Naive B cell (primary cell): Measurements from ENCODE around the gene BCKDHA. TPM values are rescaled to one million over a fixed set of nuclear protein-coding genes. Genes with fewer than 3 reads are reported as not detected.
A peak's percentile ranks its signal among the peaks of the same experiment; 100 is the strongest.
"Not testable (repeated sequence)": the region's sequence is repeated elsewhere in the genome, so short reads cannot be mapped to it uniquely, and the experiment has no call there.

Experiments used
- ATAC-seq, 2 donors: fragments of 150-1000 bp; cut with Tn5 transposase; 2 replicates each; pipeline ENCODE4 v1.10.0; 2021; ENCODE audit warnings: low read depth in 2 of 2, mild to moderate bottlenecking in 2 of 2, moderate library complexity in 2 of 2
- DNase-seq: peaks from one replicate; pipeline ENCODE4 v3.0.0; 2022
- H3K27ac Mint-ChIP-seq, 6 donors: one replicate each; pipeline ENCODE4 v1.8.0; 2020 to 2022; ENCODE audit warnings: mild to moderate bottlenecking in 6 of 6, mixed read lengths in 6 of 6, moderate library complexity in 5 of 6, inconsistent platforms in 2 of 6
- H3K27me3 Mint-ChIP-seq, 3 donors: one replicate each; pipeline ENCODE4 v1.8.0; 2021 to 2022; ENCODE audit warnings: mixed read lengths in 3 of 3, mild to moderate bottlenecking in 1 of 3
- H3K36me3 Mint-ChIP-seq, 2 donors: one replicate each; pipeline ENCODE4 v1.8.0; 2020 to 2022; ENCODE audit warnings: mixed read lengths in 2 of 2, inconsistent platforms in 1 of 2, mild to moderate bottlenecking in 1 of 2
- H3K4me1 Mint-ChIP-seq, 3 donors: one replicate each; pipeline ENCODE4 v1.8.0; 2020 to 2022; ENCODE audit warnings: mixed read lengths in 3 of 3, inconsistent platforms in 1 of 3, mild to moderate bottlenecking in 1 of 3, moderate library complexity in 1 of 3
- H3K4me3 Mint-ChIP-seq, 8 donors: one replicate each; pipeline ENCODE4 v1.8.0; 2020 to 2022; ENCODE audit warnings: mild to moderate bottlenecking in 8 of 8, mixed read lengths in 8 of 8, moderate library complexity in 8 of 8, inconsistent platforms in 2 of 8
- H3K9me3 Mint-ChIP-seq, 7 donors: one replicate each; pipeline ENCODE4 v1.8.0; 2020 to 2022; ENCODE audit warnings: mixed read lengths in 7 of 7, mild to moderate bottlenecking in 5 of 7, inconsistent platforms in 2 of 7, moderate library complexity in 1 of 7
- polyA plus RNA-seq, 6 donors: library from polyadenylated mRNA; unstranded; fragments of 300-500 nt; fragmentation: Illumina TruSeq; gene quantifications; one replicate each; pipeline ENCODE4 v1.2.3, GENCODE V29; 2021; ENCODE audit warnings: low read depth in 6 of 6

Gene BCKDHA
- polyA plus RNA-seq, 6 donors from 2014 or later, result 50.3 to 79.8 (median 68.0) TPM

DNA sequence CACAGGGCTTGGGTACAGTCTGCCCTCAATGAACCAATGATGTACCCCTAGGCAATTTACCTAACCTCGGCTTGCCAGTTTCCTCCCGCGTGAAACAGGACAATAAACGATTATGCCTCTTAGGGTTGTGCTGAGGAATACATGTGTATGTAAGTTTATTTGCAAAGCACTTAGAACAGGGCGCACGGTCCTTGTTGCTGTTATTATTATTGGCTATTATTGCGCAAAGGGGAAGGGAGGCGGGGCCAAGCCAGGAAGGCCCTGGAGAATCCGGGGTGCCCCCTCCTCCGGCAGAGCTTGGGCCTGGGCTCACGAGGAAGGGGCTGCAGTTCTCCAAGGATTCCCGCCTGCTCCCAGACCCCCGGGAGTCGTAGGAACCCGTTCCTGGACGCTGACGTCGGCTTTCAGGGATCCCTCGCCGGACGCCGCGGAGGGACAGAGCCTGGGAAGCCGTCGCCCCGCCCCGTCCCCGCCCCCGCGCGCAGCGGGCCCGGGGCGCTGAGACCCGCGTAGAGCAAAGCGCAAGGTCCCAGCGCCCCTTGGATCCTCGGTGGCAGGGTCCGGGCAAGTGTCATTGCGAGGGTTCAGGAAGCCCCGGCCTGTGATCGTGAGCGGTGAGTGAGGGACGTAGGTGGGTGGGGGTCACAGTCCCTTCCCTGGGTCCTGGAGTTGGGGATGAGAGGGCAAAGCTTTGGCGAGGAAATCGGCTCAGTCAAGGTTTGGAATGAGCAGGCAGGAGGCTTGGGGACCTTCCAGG is 21.2 kb upstream of the BCKDHA start, which contains the start of gene TMEM91:
TMEM91 (plus strand) TSS at position 293 of the 757 bp plus-strand sequence. CDS start 1,777 bp downstream, outside the sequence.
- no peak for DNase-seq

DNA sequence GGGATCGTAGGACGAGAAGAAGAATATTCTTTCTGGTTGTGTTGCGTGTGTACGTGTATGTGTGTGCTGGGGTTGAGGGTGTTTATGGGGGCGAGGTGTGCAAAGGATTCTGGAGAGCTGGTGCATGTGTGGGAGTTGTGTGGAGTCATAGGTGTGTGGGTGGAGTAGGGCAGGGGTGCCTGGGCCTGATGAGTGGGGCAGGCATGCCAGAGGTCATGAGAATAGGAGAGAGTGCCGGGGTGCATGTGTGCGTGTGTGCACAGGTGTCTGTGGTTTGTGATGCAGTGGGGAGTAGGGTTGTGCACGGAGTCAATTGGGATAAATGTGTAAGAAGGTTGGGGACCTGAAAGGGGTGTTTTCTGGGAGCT is 20.6 kb upstream of the BCKDHA start:
- peaks cover 22 to 30% (median 25%) of the 10 kb centered on the region in 3 donors for H3K4me1 Mint-ChIP-seq
- H3K9me3 Mint-ChIP-seq, result no peaks in the 10 kb centered on the region
- no peaks in the 10 kb centered on the region for H3K27me3 Mint-ChIP-seq
- H3K36me3 Mint-ChIP-seq, result no peaks in the 10 kb centered on the region
- DNase-seq (no peak), ATAC-seq (no peak)
- peak overlapping the region; percentile 54 to 93 (median 80) for H3K4me3 Mint-ChIP-seq
- peak overlapping the region in 2 of 6 donors; percentile 29 to 94 for H3K27ac Mint-ChIP-seq

More for the DNA sequence above, 21.2 kb upstream of the BCKDHA start, which contains the start of gene TMEM91:
- no peaks in the 10 kb centered on the region for H3K36me3 Mint-ChIP-seq
- no peaks in the 10 kb centered on the region for H3K27me3 Mint-ChIP-seq
- peaks cover 22 to 31% (median 27%) of the 10 kb centered on the region in 3 donors for H3K4me1 Mint-ChIP-seq
- peak within 1 kb of the TSS; percentile 63 to 93 (median 82) for H3K4me3 Mint-ChIP-seq
- peak in 1 of 2 donors; percentile 37 for ATAC-seq
- peak within 1 kb of the TSS in 5 of 6 donors; percentile 59 to 94 (median 75) for H3K27ac Mint-ChIP-seq
- H3K9me3 Mint-ChIP-seq, result no peaks in the 10 kb centered on the region

DNA sequence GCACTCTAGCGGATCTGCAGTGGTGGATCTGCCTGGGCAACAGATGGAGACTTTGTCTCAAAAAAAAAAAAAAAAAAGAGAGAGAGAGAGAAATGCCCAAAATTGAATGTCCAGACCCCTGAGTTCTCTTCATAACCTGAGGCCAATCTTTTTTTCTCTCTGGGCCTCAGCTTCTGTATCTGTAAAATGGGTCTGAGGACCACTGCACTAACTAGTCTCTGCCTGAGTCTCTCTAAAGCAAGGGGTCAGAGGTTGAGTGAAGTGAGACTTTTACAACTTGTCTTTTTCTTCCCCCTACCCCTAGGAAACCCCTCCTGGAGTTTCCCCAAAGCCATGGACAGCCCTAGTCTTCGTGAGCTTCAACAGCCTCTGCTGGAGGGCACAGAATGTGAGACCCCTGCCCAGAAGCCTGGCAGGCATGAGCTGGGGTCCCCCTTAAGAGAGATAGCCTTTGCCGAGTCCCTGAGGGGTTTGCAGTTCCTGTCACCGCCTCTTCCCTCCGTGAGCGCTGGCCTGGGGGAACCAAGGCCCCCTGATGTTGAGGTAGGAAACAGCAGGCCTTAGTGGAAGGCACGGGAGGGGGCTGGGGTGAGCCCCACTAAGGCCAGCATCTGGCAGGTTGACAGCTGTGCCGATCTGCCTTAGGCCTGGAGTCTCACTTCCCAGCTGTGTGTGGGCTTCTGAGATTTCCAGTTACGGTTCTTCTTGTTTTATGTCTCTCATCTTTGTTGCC is 19.5 kb upstream of the BCKDHA start:
- H3K27me3 Mint-ChIP-seq, result no peaks in the 10 kb centered on the region
- H3K27ac Mint-ChIP-seq, result peak overlapping the region in 5 of 6 donors; percentile 16 to 95 (median 80)
- ATAC-seq, result peak; percentile 86 to 92
- peak; percentile 29 for DNase-seq
- peaks cover 22 to 30% (median 25%) of the 10 kb centered on the region in 3 donors for H3K4me1 Mint-ChIP-seq
- H3K4me3 Mint-ChIP-seq, result peak overlapping the region in 6 of 8 donors; percentile 12 to 73 (median 48)
- no peaks in the 10 kb centered on the region for H3K9me3 Mint-ChIP-seq
- H3K36me3 Mint-ChIP-seq, result no peaks in the 10 kb centered on the region

DNA sequence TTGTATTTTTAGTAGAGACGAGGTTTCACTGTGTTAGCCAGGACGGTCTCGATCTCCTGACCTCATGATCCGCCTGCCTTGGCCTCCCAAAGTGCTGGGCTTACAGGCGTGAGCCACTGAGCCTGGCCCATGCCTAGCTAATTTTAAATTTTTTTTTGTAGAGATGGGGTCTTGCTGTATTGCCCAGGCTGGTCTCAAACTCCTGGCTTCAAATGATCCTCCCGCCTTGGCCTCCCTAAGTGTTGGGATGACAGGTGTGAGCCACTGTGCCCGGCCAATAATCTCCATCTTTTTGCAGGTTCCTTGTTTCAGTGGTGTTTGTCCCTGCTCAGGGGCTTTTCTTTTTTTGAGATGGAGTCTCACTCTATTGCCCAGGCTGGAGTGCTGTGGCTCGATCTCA is 16.1 kb upstream of the BCKDHA start:
- DNase-seq, H3K27ac Mint-ChIP-seq, H3K4me3 Mint-ChIP-seq, H3K27me3 Mint-ChIP-seq, ATAC-seq, H3K9me3 Mint-ChIP-seq, H3K36me3 Mint-ChIP-seq: not testable (repeated sequence)
- H3K4me1 Mint-ChIP-seq, result peaks cover 16 to 25% (median 19%) of the 10 kb centered on the region in 3 donors

DNA sequence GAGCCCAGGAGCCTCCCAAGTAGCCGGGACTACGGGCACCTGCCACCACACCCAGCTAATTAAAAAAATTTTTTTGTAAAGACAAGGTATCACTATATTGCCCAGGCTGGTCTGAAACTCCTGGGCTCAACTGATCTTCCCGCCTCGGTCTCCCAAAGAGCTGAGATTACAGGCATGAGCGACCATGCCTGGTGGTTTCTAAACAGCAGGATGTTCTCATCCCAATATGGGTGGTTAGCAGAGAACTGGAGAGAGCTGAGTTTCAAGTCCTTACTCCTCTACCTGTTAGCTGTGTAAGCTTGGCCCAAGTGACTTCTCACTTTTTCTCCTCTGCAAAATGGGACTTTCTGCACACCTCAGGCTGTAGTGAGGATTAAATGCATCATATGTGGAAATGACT is 13.3 kb upstream of the BCKDHA start:
- Mint-ChIP-seq H3K27ac (no peak overlapping the region), H3K4me1 (peaks cover 0 to 4% (median 0%) of the 10 kb centered on the region in 3 donors), H3K27me3 (no peaks in the 10 kb centered on the region), H3K36me3 (no peaks in the 10 kb centered on the region), H3K4me3 (no peak overlapping the region), H3K9me3 (no peaks in the 10 kb centered on the region)
- ATAC-seq (no peak), DNase-seq (no peak)

DNA sequence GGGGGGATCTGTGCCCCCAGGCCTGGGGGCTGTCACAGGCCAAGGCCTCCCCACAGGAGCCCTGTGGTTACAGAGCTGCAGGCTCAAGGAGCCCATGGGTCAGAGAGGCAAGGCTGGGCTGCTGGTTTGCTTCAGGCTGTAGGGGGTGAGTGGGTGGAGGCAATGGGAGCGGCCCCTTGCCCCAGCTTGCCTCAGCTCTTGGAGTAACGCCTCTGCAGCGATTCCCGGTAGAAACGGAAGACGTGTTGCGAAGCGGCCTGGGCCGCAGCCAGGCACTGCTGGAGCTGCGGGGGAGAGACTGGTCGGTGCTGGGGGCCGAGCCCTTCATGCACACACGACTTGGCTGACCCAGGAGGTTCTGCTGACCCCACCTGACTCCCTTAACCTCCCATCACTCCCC is 11.2 kb upstream of the BCKDHA start:
- ATAC-seq (no peak), DNase-seq (no peak)
- Mint-ChIP-seq H3K4me3 (no peak overlapping the region), H3K4me1 (no peaks in the 10 kb centered on the region), H3K27me3 (no peaks in the 10 kb centered on the region), H3K9me3 (no peaks in the 10 kb centered on the region), H3K36me3 (peaks cover 0 to 7% of the 10 kb centered on the region in 2 donors), H3K27ac (no peak overlapping the region)

DNA sequence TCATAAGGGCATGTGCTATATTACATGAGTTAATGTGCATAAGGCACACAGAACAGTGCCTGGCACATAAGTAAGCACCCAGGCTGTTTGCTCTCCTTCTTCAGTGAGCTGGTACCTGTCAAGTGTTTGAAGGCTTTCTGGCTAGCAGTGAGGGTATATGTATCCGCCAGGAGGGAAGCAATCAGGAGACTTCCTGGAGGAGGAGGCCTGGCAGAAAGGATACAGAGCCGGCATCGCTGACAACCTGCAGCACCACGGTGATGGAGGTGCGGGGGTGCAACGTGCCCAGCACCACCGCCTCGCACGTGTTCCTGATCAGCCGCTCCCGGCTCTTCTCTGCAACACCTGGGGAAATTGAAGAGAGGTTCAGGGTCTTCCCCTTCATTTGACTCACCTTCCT is 6.0 kb upstream of the BCKDHA start:
- no peak for ATAC-seq
- Mint-ChIP-seq H3K4me1 (peaks cover 12 to 19% (median 16%) of the 10 kb centered on the region in 3 donors), H3K4me3 (no peak overlapping the region), H3K27me3 (no peaks in the 10 kb centered on the region), H3K9me3 (no peaks in the 10 kb centered on the region), H3K36me3 (peaks cover 0 to 15% of the 10 kb centered on the region in 2 donors), H3K27ac (no peak overlapping the region)
- DNase-seq, result no peak

DNA sequence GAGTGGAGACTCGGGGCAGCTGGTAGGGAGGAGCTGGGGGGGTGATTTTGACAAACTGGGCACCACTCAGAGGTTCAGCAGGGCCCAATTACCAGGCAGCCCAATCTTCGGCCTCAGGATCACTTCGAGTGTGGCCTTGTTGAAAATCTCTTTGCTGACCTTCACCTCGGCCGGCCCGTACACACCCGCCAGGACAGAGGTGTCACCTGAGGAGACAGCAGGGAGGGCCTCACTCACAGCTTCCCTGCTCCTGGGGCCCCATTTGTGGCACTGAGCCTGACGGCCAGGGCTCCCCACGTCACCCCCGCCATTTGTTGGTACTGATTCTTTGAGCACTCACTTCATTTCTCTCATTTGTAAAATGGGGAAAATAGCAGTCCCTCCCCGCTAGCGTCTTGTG is 4.8 kb upstream of the BCKDHA start:
- H3K4me1 Mint-ChIP-seq, result peaks cover 18 to 29% (median 21%) of the 10 kb centered on the region in 3 donors
- ATAC-seq (no peak), DNase-seq (no peak)
- H3K9me3 Mint-ChIP-seq, result no peaks in the 10 kb centered on the region
- peaks cover 0 to 15% of the 10 kb centered on the region in 2 donors for H3K36me3 Mint-ChIP-seq
- H3K27me3 Mint-ChIP-seq, result no peaks in the 10 kb centered on the region
- H3K27ac Mint-ChIP-seq, result peak overlapping the region in 1 of 6 donors; percentile 92
- H3K4me3 Mint-ChIP-seq, result peak overlapping the region in 1 of 8 donors; percentile 22

DNA sequence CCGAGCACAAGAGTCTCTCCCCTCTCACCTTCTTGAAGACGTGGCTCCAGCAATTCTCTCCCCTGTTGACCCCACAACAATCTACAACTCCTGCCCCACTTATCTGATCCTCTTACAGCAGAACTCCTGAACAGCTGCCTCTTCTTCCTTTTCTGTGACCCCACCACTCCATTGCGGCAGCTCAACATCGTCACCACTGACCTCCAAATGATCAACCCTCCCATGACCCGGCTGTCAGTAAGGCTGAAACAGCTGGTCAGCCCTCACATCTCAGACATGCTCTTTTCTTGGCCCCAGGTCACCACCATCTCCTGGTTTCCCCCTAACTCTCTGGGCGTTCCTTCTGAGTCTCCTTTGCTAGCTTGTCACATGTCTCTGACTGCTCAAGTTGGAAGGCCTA is 2.3 kb upstream of the BCKDHA start:
- H3K27ac Mint-ChIP-seq, result peak overlapping the region; percentile 22 to 82 (median 38)
- peak overlapping the region in 7 of 8 donors; percentile 31 to 100 (median 98) for H3K4me3 Mint-ChIP-seq
- ATAC-seq (no peak), DNase-seq (no peak)
- H3K27me3 Mint-ChIP-seq, result no peaks in the 10 kb centered on the region
- peaks cover 0 to 15% of the 10 kb centered on the region in 2 donors for H3K36me3 Mint-ChIP-seq
- H3K9me3 Mint-ChIP-seq, result no peaks in the 10 kb centered on the region
- peaks cover 38 to 48% (median 42%) of the 10 kb centered on the region in 3 donors for H3K4me1 Mint-ChIP-seq

DNA sequence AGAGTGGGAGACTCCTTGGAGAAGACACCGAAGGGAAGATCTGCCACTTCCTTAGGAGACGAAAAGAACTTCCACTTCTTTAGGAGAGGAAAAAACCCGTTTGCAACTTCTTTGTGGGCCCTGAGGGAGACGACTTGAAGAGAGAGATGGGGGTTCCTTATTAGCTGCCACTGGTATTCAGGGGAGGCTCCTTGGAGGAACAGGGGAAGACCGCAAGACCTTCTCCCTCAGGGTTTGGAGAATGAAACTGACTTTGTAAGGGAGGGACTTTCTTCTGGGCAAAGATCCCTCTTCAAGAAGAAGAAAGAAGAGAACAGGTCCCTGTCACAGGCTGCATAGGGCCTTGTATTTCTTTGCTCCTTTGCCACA is 416 bp downstream of the BCKDHA start:
- Mint-ChIP-seq H3K27ac (peak overlapping the region; percentile 99 to 100 (median 100)), H3K36me3 (peaks cover 0 to 4% of the 10 kb centered on the region in 2 donors), H3K4me1 (peaks cover 42 to 57% (median 43%) of the 10 kb centered on the region in 3 donors), H3K4me3 (peak overlapping the region; percentile 90 to 100 (median 99)), H3K9me3 (no peaks in the 10 kb centered on the region), H3K27me3 (no peaks in the 10 kb centered on the region)
- DNase-seq (no peak), ATAC-seq (no peak)

DNA sequence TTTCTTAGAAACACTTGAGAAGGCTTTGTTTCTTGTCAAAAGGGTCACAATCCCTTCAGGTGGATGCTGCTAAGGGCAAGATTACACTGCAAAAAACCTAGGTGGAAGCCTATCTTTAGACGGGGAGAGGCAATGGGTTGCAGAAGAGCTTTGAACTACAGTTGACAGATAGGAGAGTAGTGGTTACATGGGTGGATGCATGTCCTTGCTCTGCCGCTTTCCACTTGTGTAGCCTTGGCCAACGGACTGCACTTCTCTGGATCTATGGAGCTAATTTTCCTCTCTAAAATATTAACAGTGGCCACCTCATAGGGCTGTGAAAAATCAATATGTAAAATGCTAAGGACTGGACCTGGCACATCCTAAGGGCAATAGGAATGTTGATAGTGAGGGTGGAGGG is 980 bp downstream of the BCKDHA start:
- peak overlapping the region; percentile 90 to 100 (median 99) for H3K4me3 Mint-ChIP-seq
- H3K4me1 Mint-ChIP-seq, result peaks cover 42 to 57% (median 43%) of the 10 kb centered on the region in 3 donors
- DNase-seq (no peak), ATAC-seq (no peak)
- H3K9me3 Mint-ChIP-seq, result no peaks in the 10 kb centered on the region
- peak overlapping the region in 4 of 6 donors; percentile 41 to 100 (median 78) for H3K27ac Mint-ChIP-seq
- no peaks in the 10 kb centered on the region for H3K27me3 Mint-ChIP-seq
- peaks cover 0 to 4% of the 10 kb centered on the region in 2 donors for H3K36me3 Mint-ChIP-seq

DNA sequence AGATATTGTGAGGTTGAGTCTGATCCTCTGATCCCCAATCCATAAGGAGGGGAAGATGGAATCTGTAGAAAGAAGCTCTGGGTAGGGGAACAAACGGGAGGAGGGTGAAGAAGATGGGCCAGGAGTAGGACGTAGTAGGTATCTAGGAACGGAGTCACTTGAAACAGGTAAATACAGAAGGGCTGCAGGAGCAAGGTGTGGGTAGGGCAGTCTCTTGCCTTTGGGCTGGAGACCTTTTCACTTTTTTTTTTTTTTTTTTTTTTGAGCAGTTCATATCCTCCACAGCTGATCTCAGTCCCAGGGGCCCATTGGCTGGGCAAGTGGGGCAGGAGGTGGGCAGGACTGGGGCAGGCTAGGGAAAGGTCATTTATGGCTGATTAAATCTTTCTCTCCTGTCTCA is 1.5 kb downstream of the BCKDHA start:
- peak overlapping the region in 3 of 6 donors; percentile 29 to 52 (median 41) for H3K27ac Mint-ChIP-seq
- ATAC-seq, result no peak
- H3K9me3 Mint-ChIP-seq, result no peaks in the 10 kb centered on the region
- H3K4me3 Mint-ChIP-seq, result peak overlapping the region in 7 of 8 donors; percentile 90 to 100 (median 99)
- no peak for DNase-seq
- peaks cover 0 to 4% of the 10 kb centered on the region in 2 donors for H3K36me3 Mint-ChIP-seq
- H3K4me1 Mint-ChIP-seq, result peaks cover 42 to 55% (median 43%) of the 10 kb centered on the region in 3 donors
- H3K27me3 Mint-ChIP-seq, result no peaks in the 10 kb centered on the region

DNA sequence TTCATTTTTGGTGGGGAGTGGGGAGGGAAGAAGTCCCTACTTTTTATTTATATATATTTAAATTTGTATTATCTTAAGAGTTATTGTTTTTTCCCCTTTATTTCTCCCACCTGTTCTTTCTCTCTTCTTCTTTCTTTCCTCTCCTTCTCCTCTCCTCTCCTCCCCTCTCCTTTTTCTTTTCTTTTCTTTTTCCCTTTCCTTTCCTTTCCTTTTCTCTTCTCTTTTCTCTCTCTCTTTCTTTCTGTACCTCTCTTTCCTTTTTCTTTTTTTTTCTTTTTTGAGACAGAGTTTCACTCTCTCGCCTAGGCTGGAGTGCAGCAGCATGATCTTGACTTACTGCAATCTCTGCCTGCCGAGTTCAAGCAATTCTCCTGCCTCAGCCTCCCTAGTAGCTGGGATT is 1.9 kb downstream of the BCKDHA start:
- ATAC-seq (no peak), DNase-seq (no peak)
- peak overlapping the region; percentile 29 to 100 (median 98) for H3K4me3 Mint-ChIP-seq
- H3K9me3 Mint-ChIP-seq, result no peaks in the 10 kb centered on the region
- peaks cover 0 to 4% of the 10 kb centered on the region in 2 donors for H3K36me3 Mint-ChIP-seq
- H3K27me3 Mint-ChIP-seq, result no peaks in the 10 kb centered on the region
- H3K27ac Mint-ChIP-seq, result peak overlapping the region in 4 of 6 donors; percentile 19 to 93 (median 61)
- peaks cover 42 to 55% (median 43%) of the 10 kb centered on the region in 3 donors for H3K4me1 Mint-ChIP-seq
